COLO668 (cell line): ENCODE results near the gene ARL6.
"Not testable (repeated sequence)": the region's sequence is repeated elsewhere in the genome, so short reads cannot be mapped to it uniquely, and the experiment has no call there.

Experiments
- DNase-seq: peaks from one replicate; lab custom pipeline; 2025; ENCODE audit not compliant: unreplicated experiment; lab: John Stamatoyannopoulos, UW

Gene ARL6

GRCh38 chr3:97821287-97821773, 56.8 kb downstream of the ARL6 start:
- DNase-seq, result peak; percentile 54

GRCh38 chr3:97821774-97822358, 57.3 kb downstream of the ARL6 start, which contains the start of gene CRYBG3:
TSS of gene CRYBG3 (plus strand) at chr3:97822011. CDS start at chr3:97822207, 196 bp downstream.
- DNase-seq, result peak; percentile 88

GRCh38 chr3:97822359-97822775, 57.8 kb downstream of the ARL6 start:
- DNase-seq, result peak; percentile 33

- no peak for DNase-seq
These were observed 58.8 kb downstream of the ARL6 start for GRCh38 chr3:97823046-97824004.

GRCh38 chr3:97825101-97825500, 60.5 kb downstream of the ARL6 start:
- no peak for DNase-seq

- no peak for DNase-seq
These were observed 63.3 kb downstream of the ARL6 start for GRCh38 chr3:97827741-97828471.

GRCh38 chr3:97829198-97829597, 64.6 kb downstream of the ARL6 start:
- DNase-seq, result no peak

- DNase-seq, result no peak
These were observed 66.1 kb downstream of the ARL6 start for GRCh38 chr3:97830638-97831037.

GRCh38 chr3:97831140-97831539, 66.6 kb downstream of the ARL6 start:
- no peak for DNase-seq

- not testable (repeated sequence) for DNase-seq
These were observed 68.6 kb downstream of the ARL6 start for GRCh38 chr3:97833184-97833583.

GRCh38 chr3:97835761-97836160, 71.2 kb downstream of the ARL6 start:
- no peak for DNase-seq

GRCh38 chr3:97838393-97838792, 73.8 kb downstream of the ARL6 start:
- no peak for DNase-seq

- DNase-seq, result no peak
These were observed 75.4 kb downstream of the ARL6 start for GRCh38 chr3:97839944-97840343.

GRCh38 chr3:97841304-97841703, 76.7 kb downstream of the ARL6 start:
- no peak for DNase-seq

- no peak for DNase-seq
These were observed 77.4 kb downstream of the ARL6 start for GRCh38 chr3:97841956-97842355.

GRCh38 chr3:97848779-97849178, 84.2 kb downstream of the ARL6 start:
- no peak for DNase-seq
